HepG2 (cell line): ENCODE measurements around the gene SLC16A3.

Source experiments
- CTCF ChIP-seq: sonication (generic); formaldehyde crosslinking; IDR thresholded peaks from 2 replicates; pipeline ENCODE4 v1.5.0; 2020; ENCODE audit warnings: mild to moderate bottlenecking, missing genetic modification reagents, moderate library complexity
- HDAC6 ChIP-seq: fragments of 200-600 bp; sonication (generic); IDR thresholded peaks from 2 replicates; pipeline ENCODE4 v1.7.0; 2017; ENCODE audit warnings: mild to moderate bottlenecking, antibody characterized with exemption, low read length, low read depth
- HNF4A ChIP-seq: sonication (generic); formaldehyde crosslinking; IDR thresholded peaks from 2 replicates; pipeline ENCODE4 v1.4.0; 2020; ENCODE audit warnings: missing genetic modification reagents
- JUN ChIP-seq: sonication (generic); formaldehyde crosslinking; IDR thresholded peaks from 2 replicates; pipeline ENCODE4 v1.4.0; 2020; ENCODE audit warnings: mild to moderate bottlenecking, missing genetic modification reagents
- RFXANK ChIP-seq: IDR thresholded peaks from 2 replicates; pipeline ENCODE4 v1.6.1; 2016
- TCF12 ChIP-seq, 2 experiments: fragments of 450-650 bp in 1 of 2; sonication (generic) in 1 of 2; formaldehyde crosslinking in 1 of 2; IDR thresholded peaks; 2 replicates each; pipeline versions ENCODE4 v1.6.1 to v1.8.0; 2017 to 2022; ENCODE audit warnings: antibody characterized with exemption in 1 of 2, mild to moderate bottlenecking in 1 of 2, missing genetic modification reagents in 1 of 2, moderate library complexity in 1 of 2
- TF ChIP-seq, protein P1 (sequence below): conservative IDR thresholded peaks from 2 replicates; pipeline ENCODE4 v1.6.1; 2018; ENCODE audit warnings: missing genetic modification reagents
- TF ChIP-seq, protein P2 (sequence below): sonication (generic); formaldehyde crosslinking; IDR thresholded peaks from 2 replicates; pipeline ENCODE4 v1.4.0; 2020; ENCODE audit warnings: missing genetic modification reagents

- TF ChIP-seq TCF12 (IDR thresholded peaks at IDR 0.05) = no peak
- TF ChIP-seq TCF12 (CRISPR knock-in tag; IDR thresholded peaks at IDR 0.05) = no peak
- TF ChIP-seq, protein P1, sequence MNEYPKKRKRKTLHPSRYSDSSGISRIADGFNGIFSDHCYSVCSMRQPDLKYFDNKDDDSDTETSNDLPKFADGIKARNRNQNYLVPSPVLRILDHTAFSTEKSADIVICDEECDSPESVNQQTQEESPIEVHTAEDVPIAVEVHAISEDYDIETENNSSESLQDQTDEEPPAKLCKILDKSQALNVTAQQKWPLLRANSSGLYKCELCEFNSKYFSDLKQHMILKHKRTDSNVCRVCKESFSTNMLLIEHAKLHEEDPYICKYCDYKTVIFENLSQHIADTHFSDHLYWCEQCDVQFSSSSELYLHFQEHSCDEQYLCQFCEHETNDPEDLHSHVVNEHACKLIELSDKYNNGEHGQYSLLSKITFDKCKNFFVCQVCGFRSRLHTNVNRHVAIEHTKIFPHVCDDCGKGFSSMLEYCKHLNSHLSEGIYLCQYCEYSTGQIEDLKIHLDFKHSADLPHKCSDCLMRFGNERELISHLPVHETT (CRISPR knock-in tag) = no peak
- no peak for TF ChIP-seq RFXANK (CRISPR knock-in tag)
- no peak for TF ChIP-seq HDAC6
- TF ChIP-seq HNF4A (CRISPR knock-in tag) = no peak
- TF ChIP-seq, protein P2, sequence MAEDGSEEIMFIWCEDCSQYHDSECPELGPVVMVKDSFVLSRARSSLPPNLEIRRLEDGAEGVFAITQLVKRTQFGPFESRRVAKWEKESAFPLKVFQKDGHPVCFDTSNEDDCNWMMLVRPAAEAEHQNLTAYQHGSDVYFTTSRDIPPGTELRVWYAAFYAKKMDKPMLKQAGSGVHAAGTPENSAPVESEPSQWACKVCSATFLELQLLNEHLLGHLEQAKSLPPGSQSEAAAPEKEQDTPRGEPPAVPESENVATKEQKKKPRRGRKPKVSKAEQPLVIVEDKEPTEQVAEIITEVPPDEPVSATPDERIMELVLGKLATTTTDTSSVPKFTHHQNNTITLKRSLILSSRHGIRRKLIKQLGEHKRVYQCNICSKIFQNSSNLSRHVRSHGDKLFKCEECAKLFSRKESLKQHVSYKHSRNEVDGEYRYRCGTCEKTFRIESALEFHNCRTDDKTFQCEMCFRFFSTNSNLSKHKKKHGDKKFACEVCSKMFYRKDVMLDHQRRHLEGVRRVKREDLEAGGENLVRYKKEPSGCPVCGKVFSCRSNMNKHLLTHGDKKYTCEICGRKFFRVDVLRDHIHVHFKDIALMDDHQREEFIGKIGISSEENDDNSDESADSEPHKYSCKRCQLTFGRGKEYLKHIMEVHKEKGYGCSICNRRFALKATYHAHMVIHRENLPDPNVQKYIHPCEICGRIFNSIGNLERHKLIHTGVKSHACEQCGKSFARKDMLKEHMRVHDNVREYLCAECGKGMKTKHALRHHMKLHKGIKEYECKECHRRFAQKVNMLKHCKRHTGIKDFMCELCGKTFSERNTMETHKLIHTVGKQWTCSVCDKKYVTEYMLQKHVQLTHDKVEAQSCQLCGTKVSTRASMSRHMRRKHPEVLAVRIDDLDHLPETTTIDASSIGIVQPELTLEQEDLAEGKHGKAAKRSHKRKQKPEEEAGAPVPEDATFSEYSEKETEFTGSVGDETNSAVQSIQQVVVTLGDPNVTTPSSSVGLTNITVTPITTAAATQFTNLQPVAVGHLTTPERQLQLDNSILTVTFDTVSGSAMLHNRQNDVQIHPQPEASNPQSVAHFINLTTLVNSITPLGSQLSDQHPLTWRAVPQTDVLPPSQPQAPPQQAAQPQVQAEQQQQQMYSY = no peak
- TF ChIP-seq JUN (CRISPR knock-in tag) = no peak
- TF ChIP-seq CTCF = no peak
Measured at GRCh38 chr17:82277851-82278250, 49.0 kb downstream of the SLC16A3 start.
